GM21825 (cell line): ENCODE measurements around the gene GTF2B.
A peak's percentile ranks its signal among the peaks of the same experiment; 100 is the strongest.
"Not testable (repeated sequence)": the region's sequence is repeated elsewhere in the genome, so short reads cannot be mapped to it uniquely, and the experiment has no call there.

Experiments
- ATAC-seq: cut with Tn5 transposase; IDR thresholded peaks from one replicate; pipeline ENCODE4 v1.9.1; 2021; ENCODE audit warnings: mild to moderate bottlenecking, moderate library complexity; ENCODE audit not compliant: unreplicated experiment

The GTF2B gene

GRCh38 chr1:88891318-88891950 is at the start of gene GTF2B:
Gene GTF2B, minus strand, starts transcription at chr1:88891567. Its CDS starts 68 bp downstream, at chr1:88891499.
- peak; percentile 96 for ATAC-seq

GRCh38 chr1:88938528-88938927 is 47.2 kb upstream of the GTF2B start:
- not testable (repeated sequence) for ATAC-seq

GRCh38 chr1:88936760-88937342 is 45.5 kb upstream of the GTF2B start:
- ATAC-seq = no peak

GRCh38 chr1:88936223-88936523 is 44.8 kb upstream of the GTF2B start:
- no peak for ATAC-seq

GRCh38 chr1:88935522-88936222 is 44.3 kb upstream of the GTF2B start:
- ATAC-seq = no peak

- ATAC-seq = not testable (repeated sequence)
These were observed 38.8 kb upstream of the GTF2B start for GRCh38 chr1:88930176-88930575.

GRCh38 chr1:88923224-88923623 is 31.9 kb upstream of the GTF2B start:
- ATAC-seq = no peak

- no peak for ATAC-seq
These were observed 30.8 kb upstream of the GTF2B start for GRCh38 chr1:88922214-88922613.

- no peak for ATAC-seq
These were observed 29.5 kb upstream of the GTF2B start for GRCh38 chr1:88920845-88921244.

- ATAC-seq = no peak
These were observed 26.1 kb upstream of the GTF2B start for GRCh38 chr1:88917321-88918025.

GRCh38 chr1:88916883-88917282 is 25.5 kb upstream of the GTF2B start:
- ATAC-seq = no peak

- ATAC-seq = not testable (repeated sequence)
These were observed 20.4 kb upstream of the GTF2B start for GRCh38 chr1:88911800-88912199.

GRCh38 chr1:88911161-88911560 is 19.8 kb upstream of the GTF2B start:
- no peak for ATAC-seq

- no peak for ATAC-seq
These were observed 19.0 kb upstream of the GTF2B start for GRCh38 chr1:88910401-88910800.

- no peak for ATAC-seq
These were observed 9.5 kb upstream of the GTF2B start for GRCh38 chr1:88900883-88901282.

GRCh38 chr1:88897070-88897730 is 5.8 kb upstream of the GTF2B start:
- ATAC-seq = no peak

GRCh38 chr1:88892357-88892877 is 1.1 kb upstream of the GTF2B start:
- no peak for ATAC-seq

GRCh38 chr1:88891951-88892340 is 579 bp upstream of the GTF2B start:
- ATAC-seq = no peak

- peak; percentile 17 for ATAC-seq
These were observed 513 bp downstream of the GTF2B start for GRCh38 chr1:88890791-88891317.

- no peak for ATAC-seq
These were observed 1.2 kb downstream of the GTF2B start for GRCh38 chr1:88890131-88890530.

GRCh38 chr1:88888750-88889149 is 2.6 kb downstream of the GTF2B start:
- no peak for ATAC-seq
